Measurements from ENCODE around the gene METAP1. TPM values are rescaled to one million over a fixed set of nuclear protein-coding genes. Genes with fewer than 3 reads are reported as not detected.

Gene METAP1
- total and polyA plus RNA-seq, 4 donors = 9.5 to 16.9 (median 13.4) TPM

DNA sequence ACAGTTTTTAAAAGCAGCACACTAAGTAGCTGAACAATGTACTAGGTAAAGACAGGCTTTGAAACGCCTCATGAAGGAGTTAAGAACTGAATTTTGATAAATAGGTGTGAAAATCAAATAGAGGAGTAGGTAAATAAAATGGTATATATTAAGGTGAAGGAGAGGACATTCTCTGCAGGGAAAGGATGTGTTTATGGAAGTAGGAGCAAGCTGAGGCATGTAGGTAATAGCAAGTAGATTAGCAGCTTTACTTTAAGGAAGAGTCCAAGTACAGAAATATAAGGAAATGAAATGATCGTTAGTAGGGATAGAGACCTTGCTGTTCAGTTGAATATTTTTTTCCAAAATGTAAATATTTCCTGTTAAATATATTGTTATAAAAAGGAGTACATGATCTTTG is 12.5 kb downstream of the METAP1 start:
- no peaks in the 10 kb centered on the region for H3K4me1 ChIP-seq (ENCODE audit: control insufficient read depth in 4 of 4, insufficient read depth in 4 of 4, low read length in 3 of 4)
- no peaks in the 10 kb centered on the region for H3K36me3 ChIP-seq (ENCODE audit: control insufficient read depth in 4 of 4, insufficient read depth in 3 of 4, low read depth in 1 of 4, low read length in 3 of 4)

DNA sequence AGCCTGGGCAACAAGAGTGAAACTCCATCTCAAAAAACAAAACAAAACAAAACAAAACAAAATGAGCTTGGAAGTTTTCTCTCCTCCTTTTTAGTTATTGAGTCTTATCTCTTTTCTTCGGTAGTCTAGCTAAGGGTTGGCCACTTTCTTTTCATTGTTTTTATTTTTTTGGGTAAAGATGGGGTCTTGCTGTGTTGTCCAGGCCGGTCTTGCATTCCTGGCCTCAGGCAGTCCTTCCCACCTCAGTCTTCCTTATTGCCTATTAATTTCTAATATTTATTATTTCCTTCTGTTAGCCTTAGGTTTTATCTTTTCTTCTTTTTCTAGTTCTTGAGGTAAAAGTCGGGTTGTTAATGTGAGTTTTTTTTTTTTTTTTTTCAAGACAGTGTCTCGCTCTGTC is 16.4 kb downstream of the METAP1 start:
- DNase-seq (ENCODE audit: low spot score) = no peak
- Histone ChIP-seq H3K27me3 (ENCODE audit: control insufficient read depth in 4 of 4, insufficient read depth in 4 of 4, low read length in 3 of 4) (no peaks in the 10 kb centered on the region), H3K27ac (ENCODE audit: low read depth in 1 of 2, low read length in 2 of 2) (no peak overlapping the region), H3K36me3 (ENCODE audit: control insufficient read depth in 4 of 4, insufficient read depth in 3 of 4, low read depth in 1 of 4, low read length in 3 of 4) (no peaks in the 10 kb centered on the region), H3K9me3 (ENCODE audit: control insufficient read depth in 4 of 4, low read length in 3 of 4) (no peaks in the 10 kb centered on the region), H3K9ac (ENCODE audit: low read depth in 1 of 2, low read length in 2 of 2) (no peak overlapping the region), H3K4me3 (ENCODE audit: low read depth in 1 of 3, low read length in 3 of 3) (no peak overlapping the region), H3K4me1 (ENCODE audit: control insufficient read depth in 4 of 4, insufficient read depth in 4 of 4, low read length in 3 of 4) (no peaks in the 10 kb centered on the region)
- WGBS = 88% methylated on average over 4 of the region's 4 CpGs
- no peak for TF ChIP-seq RXRA (IDR thresholded peaks at IDR 0.05)
- TF ChIP-seq SP1 (IDR thresholded peaks at IDR 0.05) = no peak
- no peak for TF ChIP-seq HNF4A (conservative IDR thresholded peaks at IDR 0.05)
- TF ChIP-seq RAD21 (IDR thresholded peaks at IDR 0.05) = no peak
- TF ChIP-seq, protein P1, sequence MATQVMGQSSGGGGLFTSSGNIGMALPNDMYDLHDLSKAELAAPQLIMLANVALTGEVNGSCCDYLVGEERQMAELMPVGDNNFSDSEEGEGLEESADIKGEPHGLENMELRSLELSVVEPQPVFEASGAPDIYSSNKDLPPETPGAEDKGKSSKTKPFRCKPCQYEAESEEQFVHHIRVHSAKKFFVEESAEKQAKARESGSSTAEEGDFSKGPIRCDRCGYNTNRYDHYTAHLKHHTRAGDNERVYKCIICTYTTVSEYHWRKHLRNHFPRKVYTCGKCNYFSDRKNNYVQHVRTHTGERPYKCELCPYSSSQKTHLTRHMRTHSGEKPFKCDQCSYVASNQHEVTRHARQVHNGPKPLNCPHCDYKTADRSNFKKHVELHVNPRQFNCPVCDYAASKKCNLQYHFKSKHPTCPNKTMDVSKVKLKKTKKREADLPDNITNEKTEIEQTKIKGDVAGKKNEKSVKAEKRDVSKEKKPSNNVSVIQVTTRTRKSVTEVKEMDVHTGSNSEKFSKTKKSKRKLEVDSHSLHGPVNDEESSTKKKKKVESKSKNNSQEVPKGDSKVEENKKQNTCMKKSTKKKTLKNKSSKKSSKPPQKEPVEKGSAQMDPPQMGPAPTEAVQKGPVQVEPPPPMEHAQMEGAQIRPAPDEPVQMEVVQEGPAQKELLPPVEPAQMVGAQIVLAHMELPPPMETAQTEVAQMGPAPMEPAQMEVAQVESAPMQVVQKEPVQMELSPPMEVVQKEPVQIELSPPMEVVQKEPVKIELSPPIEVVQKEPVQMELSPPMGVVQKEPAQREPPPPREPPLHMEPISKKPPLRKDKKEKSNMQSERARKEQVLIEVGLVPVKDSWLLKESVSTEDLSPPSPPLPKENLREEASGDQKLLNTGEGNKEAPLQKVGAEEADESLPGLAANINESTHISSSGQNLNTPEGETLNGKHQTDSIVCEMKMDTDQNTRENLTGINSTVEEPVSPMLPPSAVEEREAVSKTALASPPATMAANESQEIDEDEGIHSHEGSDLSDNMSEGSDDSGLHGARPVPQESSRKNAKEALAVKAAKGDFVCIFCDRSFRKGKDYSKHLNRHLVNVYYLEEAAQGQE (IDR thresholded peaks at IDR 0.05) = no peak
- TF ChIP-seq, protein P2, sequence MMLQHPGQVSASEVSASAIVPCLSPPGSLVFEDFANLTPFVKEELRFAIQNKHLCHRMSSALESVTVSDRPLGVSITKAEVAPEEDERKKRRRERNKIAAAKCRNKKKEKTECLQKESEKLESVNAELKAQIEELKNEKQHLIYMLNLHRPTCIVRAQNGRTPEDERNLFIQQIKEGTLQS (IDR thresholded peaks at IDR 0.05) = no peak
- TF ChIP-seq, protein P3, sequence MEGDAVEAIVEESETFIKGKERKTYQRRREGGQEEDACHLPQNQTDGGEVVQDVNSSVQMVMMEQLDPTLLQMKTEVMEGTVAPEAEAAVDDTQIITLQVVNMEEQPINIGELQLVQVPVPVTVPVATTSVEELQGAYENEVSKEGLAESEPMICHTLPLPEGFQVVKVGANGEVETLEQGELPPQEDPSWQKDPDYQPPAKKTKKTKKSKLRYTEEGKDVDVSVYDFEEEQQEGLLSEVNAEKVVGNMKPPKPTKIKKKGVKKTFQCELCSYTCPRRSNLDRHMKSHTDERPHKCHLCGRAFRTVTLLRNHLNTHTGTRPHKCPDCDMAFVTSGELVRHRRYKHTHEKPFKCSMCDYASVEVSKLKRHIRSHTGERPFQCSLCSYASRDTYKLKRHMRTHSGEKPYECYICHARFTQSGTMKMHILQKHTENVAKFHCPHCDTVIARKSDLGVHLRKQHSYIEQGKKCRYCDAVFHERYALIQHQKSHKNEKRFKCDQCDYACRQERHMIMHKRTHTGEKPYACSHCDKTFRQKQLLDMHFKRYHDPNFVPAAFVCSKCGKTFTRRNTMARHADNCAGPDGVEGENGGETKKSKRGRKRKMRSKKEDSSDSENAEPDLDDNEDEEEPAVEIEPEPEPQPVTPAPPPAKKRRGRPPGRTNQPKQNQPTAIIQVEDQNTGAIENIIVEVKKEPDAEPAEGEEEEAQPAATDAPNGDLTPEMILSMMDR (IDR thresholded peaks at IDR 0.05; ENCODE audit: low read depth, low read length, missing input control) = no peak
- TF ChIP-seq NR2F2 (IDR thresholded peaks at IDR 0.05) = no peak
- TF ChIP-seq HNF4G (IDR thresholded peaks at IDR 0.05) = no peak
- TF ChIP-seq, protein P4, sequence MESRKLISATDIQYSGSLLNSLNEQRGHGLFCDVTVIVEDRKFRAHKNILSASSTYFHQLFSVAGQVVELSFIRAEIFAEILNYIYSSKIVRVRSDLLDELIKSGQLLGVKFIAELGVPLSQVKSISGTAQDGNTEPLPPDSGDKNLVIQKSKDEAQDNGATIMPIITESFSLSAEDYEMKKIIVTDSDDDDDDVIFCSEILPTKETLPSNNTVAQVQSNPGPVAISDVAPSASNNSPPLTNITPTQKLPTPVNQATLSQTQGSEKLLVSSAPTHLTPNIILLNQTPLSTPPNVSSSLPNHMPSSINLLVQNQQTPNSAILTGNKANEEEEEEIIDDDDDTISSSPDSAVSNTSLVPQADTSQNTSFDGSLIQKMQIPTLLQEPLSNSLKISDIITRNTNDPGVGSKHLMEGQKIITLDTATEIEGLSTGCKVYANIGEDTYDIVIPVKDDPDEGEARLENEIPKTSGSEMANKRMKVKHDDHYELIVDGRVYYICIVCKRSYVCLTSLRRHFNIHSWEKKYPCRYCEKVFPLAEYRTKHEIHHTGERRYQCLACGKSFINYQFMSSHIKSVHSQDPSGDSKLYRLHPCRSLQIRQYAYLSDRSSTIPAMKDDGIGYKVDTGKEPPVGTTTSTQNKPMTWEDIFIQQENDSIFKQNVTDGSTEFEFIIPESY (IDR thresholded peaks at IDR 0.05) = no peak
- no peak for TF ChIP-seq FOXA2 (IDR thresholded peaks at IDR 0.05)

More for the DNA sequence above, 12.5 kb downstream of the METAP1 start:
- no peak overlapping the region for H3K4me3 ChIP-seq (ENCODE audit: low read depth in 1 of 3, low read length in 3 of 3)
- WGBS = 82% methylated on average over 2 of the region's 2 CpGs
- no peak overlapping the region for H3K27ac ChIP-seq (ENCODE audit: low read depth in 1 of 2, low read length in 2 of 2)
- DNase-seq (ENCODE audit: low spot score) = no peak
- no peaks in the 10 kb centered on the region for H3K27me3 ChIP-seq (ENCODE audit: control insufficient read depth in 4 of 4, insufficient read depth in 4 of 4, low read length in 3 of 4)
- TF ChIP-seq FOXA2 (IDR thresholded peaks at IDR 0.05) (no peak), EGR1 (IDR thresholded peaks at IDR 0.05; ENCODE audit: low read depth in 2 of 2) (no peak), SP1 (IDR thresholded peaks at IDR 0.05) (no peak), RXRA (IDR thresholded peaks at IDR 0.05) (no peak), YY1 (IDR thresholded peaks at IDR 0.05) (no peak), HNF4A (conservative IDR thresholded peaks at IDR 0.05) (no peak), GABPA (IDR thresholded peaks at IDR 0.05 in 1 of 2, conservative IDR thresholded peaks at IDR 0.05 in 1 of 2) (no peak), TAF1 (conservative IDR thresholded peaks at IDR 0.05) (no peak), HNF4G (IDR thresholded peaks at IDR 0.05) (no peak), RAD21 (IDR thresholded peaks at IDR 0.05) (no peak)
- TF ChIP-seq, protein P2 (IDR thresholded peaks at IDR 0.05) = no peak
- no peaks in the 10 kb centered on the region for H3K9me3 ChIP-seq (ENCODE audit: control insufficient read depth in 4 of 4, low read length in 3 of 4)
- H3K9ac ChIP-seq (ENCODE audit: low read depth in 1 of 2, low read length in 2 of 2) = no peak overlapping the region

Measured in liver (tissue), 9 donors.